ENCODE results near the gene VPS37C.

Gene VPS37C

GRCh38 chr11:61112575-61112974, 48.7 kb downstream of the VPS37C start:
- H3K4me1 ChIP-seq (ENCODE audit: low read depth, poor library complexity, severe bottlenecking) = no peaks in the 10 kb centered on the region
- H3K4me3 ChIP-seq (IDR thresholded peaks at IDR 0.05; ENCODE audit: insufficient read depth, low read depth, low read length) = no peak overlapping the region
- no peaks in the 10 kb centered on the region for H3K27me3 ChIP-seq (ENCODE audit: insufficient read depth, low read depth)
- no peaks in the 10 kb centered on the region for H3K36me3 ChIP-seq (ENCODE audit: insufficient read depth)
- no peak for TF ChIP-seq CTCF (conservative IDR thresholded peaks at IDR 0.05; ENCODE audit: low read depth, low read length)
- H3K79me2 ChIP-seq (ENCODE audit: insufficient read depth, low read depth) = no peaks in the 10 kb centered on the region
- no peak overlapping the region for H3K9ac ChIP-seq
- no peak overlapping the region for H3K27ac ChIP-seq
- H4K20me1 ChIP-seq (ENCODE audit: insufficient read depth) = no peaks in the 10 kb centered on the region
- H2AFZ ChIP-seq (ENCODE audit: low read depth) = no peak overlapping the region
- no peak overlapping the region for H3K4me2 ChIP-seq

- Histone ChIP-seq H3K4me3 (IDR thresholded peaks at IDR 0.05; ENCODE audit: insufficient read depth, low read depth, low read length) (no peak overlapping the region), H3K36me3 (ENCODE audit: insufficient read depth) (no peaks in the 10 kb centered on the region), H3K9ac (no peak overlapping the region), H3K4me1 (ENCODE audit: low read depth, poor library complexity, severe bottlenecking) (no peaks in the 10 kb centered on the region), H3K27ac (no peak overlapping the region), H3K79me2 (ENCODE audit: insufficient read depth, low read depth) (no peaks in the 10 kb centered on the region), H4K20me1 (ENCODE audit: insufficient read depth) (no peaks in the 10 kb centered on the region), H2AFZ (ENCODE audit: low read depth) (no peak overlapping the region), H3K27me3 (ENCODE audit: insufficient read depth, low read depth) (no peaks in the 10 kb centered on the region), H3K4me2 (no peak overlapping the region)
- no peak for TF ChIP-seq CTCF (conservative IDR thresholded peaks at IDR 0.05; ENCODE audit: low read depth, low read length)
Observed at GRCh38 chr11:61111786-61112517, 49.3 kb downstream of the VPS37C start.

GRCh38 chr11:61111050-61111435, 50.2 kb downstream of the VPS37C start:
- Histone ChIP-seq H2AFZ (ENCODE audit: low read depth) (no peak overlapping the region), H3K4me3 (IDR thresholded peaks at IDR 0.05; ENCODE audit: insufficient read depth, low read depth, low read length) (no peak overlapping the region), H3K27me3 (ENCODE audit: insufficient read depth, low read depth) (no peaks in the 10 kb centered on the region), H3K36me3 (ENCODE audit: insufficient read depth) (no peaks in the 10 kb centered on the region), H3K4me2 (no peak overlapping the region), H3K27ac (no peak overlapping the region), H3K79me2 (ENCODE audit: insufficient read depth, low read depth) (no peaks in the 10 kb centered on the region), H3K9ac (no peak overlapping the region), H4K20me1 (ENCODE audit: insufficient read depth) (no peaks in the 10 kb centered on the region), H3K4me1 (ENCODE audit: low read depth, poor library complexity, severe bottlenecking) (no peaks in the 10 kb centered on the region)
- TF ChIP-seq CTCF (conservative IDR thresholded peaks at IDR 0.05; ENCODE audit: low read depth, low read length) = no peak

GRCh38 chr11:61110255-61111049, 50.8 kb downstream of the VPS37C start:
- H3K4me3 ChIP-seq (IDR thresholded peaks at IDR 0.05; ENCODE audit: insufficient read depth, low read depth, low read length) = no peak overlapping the region
- H3K4me1 ChIP-seq (ENCODE audit: low read depth, poor library complexity, severe bottlenecking) = no peaks in the 10 kb centered on the region
- TF ChIP-seq CTCF (conservative IDR thresholded peaks at IDR 0.05; ENCODE audit: low read depth, low read length) = no peak
- H4K20me1 ChIP-seq (ENCODE audit: insufficient read depth) = no peaks in the 10 kb centered on the region
- no peak overlapping the region for H2AFZ ChIP-seq (ENCODE audit: low read depth)
- no peak overlapping the region for H3K4me2 ChIP-seq
- H3K79me2 ChIP-seq (ENCODE audit: insufficient read depth, low read depth) = no peaks in the 10 kb centered on the region
- no peak overlapping the region for H3K9ac ChIP-seq
- H3K27me3 ChIP-seq (ENCODE audit: insufficient read depth, low read depth) = no peaks in the 10 kb centered on the region
- no peaks in the 10 kb centered on the region for H3K36me3 ChIP-seq (ENCODE audit: insufficient read depth)
- no peak overlapping the region for H3K27ac ChIP-seq
